Fibroblast of pulmonary artery (primary cell): ENCODE measurements around the gene MYO5B.

Experiments
- DNase-seq: peaks from one replicate; pipeline ENCODE4 v3.0.0-alpha.2; 2010; ENCODE audit warnings: low read depth
- H3K4me3 ChIP-seq: replicated peaks from 2 replicates; pipeline ENCODE4 v1.5.1; 2011; ENCODE audit warnings: low read depth, mild to moderate bottlenecking, control low read depth, low read length, moderate library complexity
- CTCF ChIP-seq: IDR thresholded peaks from 2 replicates; pipeline ENCODE4 v1.5.1; 2011; ENCODE audit warnings: mild to moderate bottlenecking, control low read depth, low read length, inconsistent platforms; ENCODE audit errors: missing control alignments

MYO5B gene

GRCh38 chr18:50113726-50114125 is 81.2 kb downstream of the MYO5B start:
- no peak for TF ChIP-seq CTCF
- DNase-seq, result no peak
- no peak overlapping the region for H3K4me3 ChIP-seq

- no peak for TF ChIP-seq CTCF
- no peak overlapping the region for H3K4me3 ChIP-seq
- no peak for DNase-seq
Measured at GRCh38 chr18:50111398-50111797, 83.5 kb downstream of the MYO5B start.

GRCh38 chr18:50107468-50107977 is 87.4 kb downstream of the MYO5B start:
- H3K4me3 ChIP-seq, result no peak overlapping the region
- no peak for TF ChIP-seq CTCF
- no peak for DNase-seq

- H3K4me3 ChIP-seq, result no peak overlapping the region
- no peak for TF ChIP-seq CTCF
- no peak for DNase-seq
Measured at GRCh38 chr18:50105027-50105426, 89.9 kb downstream of the MYO5B start.

- no peak overlapping the region for H3K4me3 ChIP-seq
- TF ChIP-seq CTCF, result no peak
- no peak for DNase-seq
Measured at GRCh38 chr18:50104421-50104820, 90.5 kb downstream of the MYO5B start.

DNA sequence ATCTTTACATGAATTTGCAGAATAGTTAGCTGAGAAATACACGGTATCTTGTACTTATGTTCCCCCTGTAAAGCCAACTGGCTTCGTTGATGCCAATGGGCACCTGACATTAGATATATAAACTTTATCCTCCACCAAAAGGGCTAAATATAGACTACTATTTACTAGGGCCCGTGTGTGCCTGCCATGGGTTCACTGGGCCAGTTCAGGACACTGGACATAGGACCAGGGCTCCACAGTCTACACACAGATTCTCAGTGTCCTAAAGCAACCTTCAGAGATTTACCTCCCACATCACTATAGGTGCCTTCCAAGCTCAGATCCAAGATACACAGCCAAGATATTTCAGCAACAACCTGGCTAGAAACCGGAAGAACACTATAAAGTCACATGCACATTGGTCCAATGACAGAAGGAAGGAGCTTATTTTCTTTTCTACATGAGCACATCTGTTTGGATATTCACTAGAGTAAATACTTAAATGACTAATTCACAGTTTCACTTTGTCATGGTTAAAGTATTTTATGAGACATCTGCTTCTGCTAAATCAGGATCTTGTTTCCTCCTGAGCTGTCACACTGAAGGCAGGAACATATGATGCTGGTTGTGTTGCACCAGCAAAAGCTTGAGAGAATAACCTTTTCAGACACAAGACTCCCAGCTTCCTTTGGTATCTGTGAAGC is 95.1 kb downstream of the MYO5B start:
- DNase-seq, result no peak
- no peak for TF ChIP-seq CTCF

DNA sequence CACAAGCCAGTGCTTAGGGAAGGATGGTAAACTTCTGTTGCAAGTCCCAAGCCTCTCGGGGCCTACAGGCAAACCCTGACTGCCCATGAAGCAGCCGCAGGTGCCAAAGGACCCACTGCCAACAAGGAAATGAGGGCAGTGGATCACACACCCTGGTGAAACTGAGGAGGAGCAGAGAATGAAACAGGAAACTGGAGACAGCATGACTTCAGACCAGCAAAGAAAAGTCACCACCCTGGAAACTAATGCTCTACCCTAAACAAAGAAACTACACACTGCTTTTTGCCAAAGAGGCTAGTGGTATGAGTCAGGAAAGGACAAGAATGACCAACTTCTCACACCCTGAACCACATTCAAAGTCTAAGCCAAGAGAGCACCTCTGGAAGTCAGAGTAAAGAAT is 97.2 kb downstream of the MYO5B start:
- no peak for TF ChIP-seq CTCF
- H3K4me3 ChIP-seq, result no peak overlapping the region
- DNase-seq, result no peak

More for the DNA sequence above, 95.1 kb downstream of the MYO5B start:
- H3K4me3 ChIP-seq, result no peak overlapping the region
